Activated CD8-positive, alpha-beta T cell treated with anti-CD3 and anti-CD28 coated beads for 36 hours (primary cell): Measurements from ENCODE around the gene STARD9. TPM values are rescaled to one million over a fixed set of nuclear protein-coding genes. Genes with fewer than 3 reads are reported as not detected.

Experiments
- ATAC-seq: fragments of 200-7000 bp; cut with Tn5 transposase; one replicate; pipeline ENCODE4 v1.10.0; 2021; ENCODE audit warnings: mild to moderate bottlenecking, moderate library complexity
- CTCF ChIA-PET: fragments of 350-600 bp; sonication (Branson Sonifier 250); formaldehyde crosslinking; loops from one replicate; lab custom pipeline; 2021; ENCODE audit warnings: antibody characterized with exemption; lab: Charles Lee
- POLR2A ChIA-PET: fragments of 350-600 bp; sonication (Branson Sonifier 250); formaldehyde crosslinking; loops from one replicate; lab custom pipeline; 2021; ENCODE audit warnings: antibody characterized with exemption; lab: Charles Lee
- DNase-seq: peaks from one replicate; pipeline ENCODE4 v3.0.0-alpha.2; 2020
- H3K27ac Mint-ChIP-seq: one replicate; pipeline ENCODE4 v1.8.0; 2021; ENCODE audit warnings: mild to moderate bottlenecking, mixed read lengths
- H3K27me3 Mint-ChIP-seq: one replicate; pipeline ENCODE4 v1.8.0; 2021; ENCODE audit warnings: mixed read lengths
- H3K36me3 Mint-ChIP-seq: one replicate; pipeline ENCODE4 v1.8.0; 2021; ENCODE audit warnings: low read depth, mixed read lengths
- H3K4me1 Mint-ChIP-seq: one replicate; pipeline ENCODE4 v1.8.0; 2021; ENCODE audit warnings: low read depth, mixed read lengths
- H3K4me3 Mint-ChIP-seq: one replicate; pipeline ENCODE4 v1.8.0; 2021; ENCODE audit warnings: mild to moderate bottlenecking, moderate library complexity, mixed read lengths
- H3K9me3 Mint-ChIP-seq: one replicate; pipeline ENCODE4 v1.8.0; 2021; ENCODE audit warnings: mixed read lengths
- CTCF ChIP-seq: fragments of 200-600 bp; IDR thresholded peaks from one replicate; pipeline ENCODE4 v1.8.0; 2022; ENCODE audit warnings: antibody characterized with exemption, mild to moderate bottlenecking
- intact Hi-C: fragments of 100-400 bp; cut with micrococcal nuclease; formaldehyde crosslinking; loops from one replicate; pipeline ENCODE4 v1.10.0; 2022
- total RNA-seq, 2 experiments: library from RNA; stranded (reverse); gene quantifications; one replicate each; pipeline ENCODE4 v1.2.3, GENCODE V29; 2021

Gene STARD9
- total RNA-seq, 2 experiments from 2014 or later: 4.8 to 6.4 TPM

GRCh38 chr15:42547918-42548248 is 27.5 kb upstream of the STARD9 start:
- Mint-ChIP-seq H3K27ac (peak overlapping the region; percentile 99), H3K4me3 (peak overlapping the region; percentile 100), H3K4me1 (peaks cover 42% of the 10 kb centered on the region), H3K9me3 (no peaks in the 10 kb centered on the region), H3K36me3 (peaks cover 16% of the 10 kb centered on the region), H3K27me3 (no peaks in the 10 kb centered on the region)
- CTCF ChIA-PET: interaction anchor here (1.2 kb wide), 1 partner anchor 102 kb away, joined by 4 read pairs; no protein-coding TSS in a partner anchor
- no peak for TF ChIP-seq CTCF
- intact Hi-C loops: no loop called here
- ATAC-seq (no peak), DNase-seq (no peak)
- POLR2A ChIA-PET: interaction anchor here (0.6 to 3.8 kb wide), 10 partner anchors 9 to 105 kb away, joined by 3 to 17 read pairs (median 3); partner anchors contain the start of genes STARD9 and ZNF106

GRCh38 chr15:42548249-42549031 is 27.0 kb upstream of the STARD9 start, which contains the start of the genes HAUS2 and LRRC57:
Gene HAUS2 (plus strand): TSS chr15:42548838. CDS start chr15:42548873, 35 bp downstream.
Gene LRRC57 (minus strand): TSS chr15:42548793. CDS start chr15:42548434, 359 bp downstream.
- Mint-ChIP-seq H3K4me1 (peaks cover 43% of the 10 kb centered on the region), H3K27me3 (no peaks in the 10 kb centered on the region), H3K36me3 (peaks cover 16% of the 10 kb centered on the region), H3K4me3 (peak within 1 kb of the TSS; percentile 100), H3K27ac (peak within 1 kb of the TSS; percentile 99), H3K9me3 (no peaks in the 10 kb centered on the region)
- DNase-seq (peak; percentile 86), ATAC-seq (peak; percentile 87)
- intact Hi-C loops: no loop called here
- POLR2A ChIA-PET: interaction anchor here (0.6 to 3.8 kb wide), 12 partner anchors 9 to 940 kb away, joined by 3 to 17 read pairs (median 3); partner anchors contain the start of genes STARD9 and ZNF106
- CTCF ChIA-PET: interaction anchor here (1.2 kb wide), 1 partner anchor 101 kb away, joined by 4 read pairs; no protein-coding TSS in a partner anchor
- no peak for TF ChIP-seq CTCF

- H3K9me3 Mint-ChIP-seq: no peaks in the 10 kb centered on the region
- no peaks in the 10 kb centered on the region for H3K27me3 Mint-ChIP-seq
- H3K4me1 Mint-ChIP-seq: peaks cover 50% of the 10 kb centered on the region
- TF ChIP-seq CTCF: no peak
- DNase-seq: peak; percentile 15
- peaks cover 14% of the 10 kb centered on the region for H3K36me3 Mint-ChIP-seq
- ChIA-PET POLR2A (interaction anchor here (0.6 to 3.8 kb wide), 5 partner anchors 10 to 58 kb away, joined by 3 to 17 read pairs (median 10); partner anchors contain the start of genes STARD9 and ZNF106), CTCF (no interaction called here)
- intact Hi-C loops: no loop called here
- ATAC-seq: peak; percentile 50
- peak overlapping the region; percentile 99 for H3K27ac Mint-ChIP-seq
- peak overlapping the region; percentile 100 for H3K4me3 Mint-ChIP-seq
Measured at GRCh38 chr15:42549032-42549491, 26.3 kb upstream of the STARD9 start.

- peak overlapping the region; percentile 21 for H3K27ac Mint-ChIP-seq
Measured at GRCh38 chr15:42549741-42550392, 25.5 kb upstream of the STARD9 start.

More at GRCh38 chr15:42549741-42550392, 25.5 kb upstream of the STARD9 start:
- no peak for TF ChIP-seq CTCF
- peaks cover 14% of the 10 kb centered on the region for H3K36me3 Mint-ChIP-seq
- ChIA-PET POLR2A (interaction anchor here (0.7 to 2.5 kb wide), 4 partner anchors 11 to 59 kb away, joined by 4 to 12 read pairs (median 7); partner anchors contain the start of gene ZNF106), CTCF (interaction anchor here (0.6 to 1.5 kb wide), 2 partner anchors 11 to 118 kb away, joined by 3 read pairs; no protein-coding TSS in a partner anchor)
- ATAC-seq (no peak), DNase-seq (no peak)
- intact Hi-C loops: no loop called here
- peaks cover 49% of the 10 kb centered on the region for H3K4me1 Mint-ChIP-seq
- no peaks in the 10 kb centered on the region for H3K27me3 Mint-ChIP-seq
- peak overlapping the region; percentile 100 for H3K4me3 Mint-ChIP-seq
- H3K9me3 Mint-ChIP-seq: no peaks in the 10 kb centered on the region
